ENCODE data around the gene FRAT1.

Gene FRAT1

GRCh38 chr10:97367126-97367649 lies 48.1 kb downstream of the FRAT1 start:
- no peak for DNase-seq (ENCODE audit: low spot score)

All from RKO (cell line).